ENCODE results near the gene ABI1.
"Not testable (repeated sequence)": the region's sequence is repeated elsewhere in the genome, so short reads cannot be mapped to it uniquely, and the experiment has no call there.

The ABI1 gene

DNA sequence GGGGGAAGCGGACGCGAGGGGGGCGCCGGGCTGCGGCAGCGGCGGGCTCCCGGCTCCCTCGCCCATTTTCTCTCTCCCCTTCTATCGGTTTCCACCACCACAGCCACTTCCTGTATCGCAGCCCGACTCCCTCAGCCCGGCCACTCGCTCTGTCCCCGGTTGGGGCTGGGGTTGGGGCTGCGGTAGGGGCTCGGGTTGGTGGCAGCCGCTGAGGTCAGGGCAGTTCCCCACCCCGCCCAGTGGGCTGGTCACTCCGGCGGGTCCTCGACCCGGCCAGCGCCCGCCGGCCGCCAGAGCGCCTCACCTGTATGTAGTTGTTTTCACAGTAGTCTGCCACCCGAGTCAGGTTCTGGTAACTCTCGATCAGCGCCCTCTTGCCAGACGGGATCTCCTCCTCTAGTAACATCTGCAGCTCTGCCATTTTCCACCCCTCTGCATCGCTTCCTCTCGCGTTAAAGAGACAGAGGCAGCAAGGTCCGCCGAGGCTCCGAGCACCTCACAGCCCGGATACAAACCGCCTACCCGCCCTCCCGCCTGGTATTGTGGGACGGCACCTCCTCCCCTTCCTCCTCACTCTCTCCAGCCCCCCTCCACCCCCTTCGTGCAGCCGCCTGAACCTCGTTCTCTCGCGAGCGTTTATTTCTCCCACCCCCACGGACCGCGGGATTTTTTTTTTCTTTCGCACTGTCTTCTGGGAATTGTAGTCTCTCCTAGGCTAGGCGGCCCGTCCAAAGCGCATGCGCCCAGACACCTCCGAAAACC is at the start of gene ABI1:
TSS of gene ABI1 (minus strand) at position 516 of the 762 bp plus-strand sequence. CDS start at position 421, 95 bp downstream.
- DNase-seq = peak; percentile 89

DNA sequence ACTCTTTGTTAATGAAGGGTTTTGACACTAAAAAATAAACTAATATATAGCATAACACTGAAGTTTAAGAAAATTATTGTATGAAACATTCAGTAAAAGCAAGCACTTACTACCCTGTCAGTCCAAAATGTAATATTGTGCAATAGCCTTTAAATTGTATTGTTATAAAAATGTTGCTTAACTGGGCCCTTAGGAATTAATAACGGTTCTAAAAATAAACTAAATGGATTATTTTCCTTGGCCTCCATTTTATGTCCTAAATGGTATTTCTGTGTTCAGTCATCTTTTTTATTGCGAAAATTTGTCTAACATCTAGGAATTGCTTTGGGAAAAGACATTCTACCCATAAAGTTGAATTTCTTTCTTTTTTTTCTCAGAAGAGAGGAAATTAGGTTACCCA is 49.0 kb upstream of the ABI1 start:
- DNase-seq = no peak

DNA sequence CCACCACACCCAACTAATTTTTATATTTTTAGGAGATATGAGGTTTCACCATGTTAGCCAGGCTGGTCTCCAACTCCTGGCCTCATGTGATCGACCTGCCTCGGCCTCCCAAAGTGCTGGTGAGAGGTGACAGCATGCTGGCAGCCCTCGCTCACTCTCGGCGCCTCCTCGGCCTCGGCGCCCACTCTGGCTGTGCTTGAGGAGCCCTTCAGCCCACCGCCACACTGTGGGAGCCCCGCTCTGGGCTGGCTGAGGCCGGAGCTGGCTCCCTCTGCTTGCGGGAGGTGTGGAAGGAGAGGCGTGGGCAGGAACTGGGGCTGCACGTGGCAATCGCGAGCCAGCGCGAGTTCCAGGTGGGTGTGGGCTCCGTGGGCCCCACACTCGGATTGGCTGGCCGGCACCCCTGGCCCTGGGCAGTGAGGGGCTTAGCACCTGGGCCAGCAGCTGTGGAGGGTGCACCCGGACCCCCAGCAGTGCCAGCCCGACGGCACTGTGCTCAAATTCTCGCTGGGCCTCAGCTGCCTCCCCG is 44.6 kb upstream of the ABI1 start:
- not testable (repeated sequence) for DNase-seq

DNA sequence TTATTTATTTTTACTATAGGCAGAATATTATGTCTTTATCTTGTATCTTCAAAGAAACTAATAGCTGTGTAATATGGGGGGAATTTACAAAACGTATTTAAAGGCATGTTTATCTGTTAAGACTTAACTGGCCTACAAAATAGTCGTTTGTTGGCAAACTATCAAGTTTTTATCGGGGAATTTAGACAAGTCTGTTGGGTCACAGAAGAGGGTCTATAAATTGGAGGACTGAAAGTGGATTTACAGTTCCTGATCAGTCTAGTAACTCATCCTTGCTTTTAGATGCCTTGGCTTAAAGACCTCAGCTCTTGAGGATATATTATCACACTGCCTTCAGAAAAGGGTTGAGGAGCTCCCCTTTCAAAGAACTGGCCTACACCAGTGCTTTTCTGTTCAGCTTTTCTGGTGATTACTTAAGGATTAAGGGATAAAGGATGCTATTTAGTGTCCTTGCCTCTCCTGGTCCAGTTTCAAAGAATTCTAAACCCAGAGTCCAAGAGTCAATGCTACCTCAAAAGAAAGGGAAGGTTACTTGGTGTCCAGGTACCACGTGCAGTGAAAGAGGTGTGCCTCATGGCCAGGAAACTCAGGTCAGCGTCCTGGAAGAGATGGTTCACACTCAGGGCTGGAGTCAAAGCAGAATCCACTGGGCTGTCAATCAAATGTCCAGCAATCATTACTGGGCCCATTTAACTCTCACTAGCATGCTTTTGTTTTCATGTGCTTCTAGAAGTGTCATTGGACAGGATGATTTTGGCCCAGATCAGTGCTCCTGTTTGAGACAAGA is 42.9 kb upstream of the ABI1 start:
- DNase-seq = no peak

DNA sequence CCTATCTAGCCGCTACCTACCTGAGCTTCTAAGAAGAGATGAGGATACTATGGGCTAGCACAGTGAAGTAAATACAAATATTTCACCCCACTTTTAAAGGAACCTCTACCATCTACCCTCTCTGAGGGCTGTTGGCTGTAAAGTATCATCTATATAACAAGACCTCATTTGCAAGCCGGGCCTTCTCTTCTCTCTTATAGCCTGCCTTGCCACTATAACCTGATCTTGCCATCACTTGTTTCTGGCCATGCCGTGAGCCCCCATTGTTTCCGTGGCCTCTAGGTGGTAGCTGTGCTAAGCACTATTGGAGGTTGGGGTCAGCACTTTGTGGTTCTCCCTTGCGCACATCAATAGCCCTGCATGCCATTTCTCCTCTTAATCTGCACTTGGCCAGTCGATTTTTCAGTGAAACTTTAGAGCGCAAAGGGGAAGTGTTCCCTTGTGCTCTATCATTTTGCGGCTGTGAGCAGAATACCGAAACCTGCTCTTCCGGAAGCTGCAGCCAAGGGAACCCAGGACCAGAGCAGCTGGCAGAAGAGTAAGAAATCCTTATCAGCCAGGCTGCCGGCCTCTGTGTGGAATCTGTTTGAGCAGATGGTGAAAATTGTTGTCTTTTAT is 31.7 kb upstream of the ABI1 start:
- DNase-seq = not testable (repeated sequence)

DNA sequence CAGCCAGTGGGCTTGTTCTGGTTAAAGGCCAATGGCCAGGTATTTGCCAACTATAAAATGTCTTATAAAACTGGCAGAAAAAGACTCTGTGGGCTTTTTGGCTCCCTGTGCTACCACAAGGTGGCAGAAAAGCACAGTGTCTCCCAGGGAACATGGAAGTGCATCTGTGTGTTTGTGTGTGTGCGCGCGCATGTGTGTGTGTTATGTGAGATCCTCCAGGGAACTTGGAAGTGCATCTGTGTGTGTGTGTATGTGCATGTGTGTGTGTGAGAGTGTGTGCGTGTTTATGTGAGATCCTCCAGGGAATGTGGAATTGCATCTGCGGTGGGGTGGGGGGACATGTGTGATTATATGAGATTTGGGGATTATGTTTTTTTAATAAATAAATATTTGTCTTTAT is 30.2 kb upstream of the ABI1 start:
- DNase-seq = peak; percentile 50

DNA sequence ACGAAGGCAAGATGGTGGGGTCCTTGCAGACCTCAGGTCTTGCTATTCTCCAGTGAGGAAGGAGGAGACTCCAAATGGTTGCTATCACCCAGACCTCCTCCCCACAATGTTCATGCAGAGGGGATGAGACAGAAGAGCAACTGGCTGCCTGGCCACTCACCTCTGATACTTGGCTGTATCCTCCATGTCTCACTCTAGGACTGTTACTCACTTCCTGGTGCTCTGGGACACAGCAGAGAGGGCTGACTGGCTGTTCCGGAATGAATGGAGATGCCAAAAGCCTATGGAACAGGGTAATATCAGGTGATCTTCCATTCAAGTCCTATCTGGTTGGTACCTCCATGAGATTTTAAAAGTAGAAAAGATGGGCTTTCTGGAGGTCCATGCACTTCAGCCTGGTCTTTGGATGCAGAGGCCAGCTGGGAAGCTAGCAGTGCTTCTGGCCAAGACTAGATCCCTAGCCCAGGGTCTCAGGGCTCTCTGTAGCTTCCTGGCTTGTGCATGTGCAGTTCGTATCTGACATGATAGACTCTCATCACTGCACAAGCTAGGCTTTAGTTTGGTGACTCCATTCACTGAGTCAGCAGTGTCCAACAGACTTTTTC is 27.0 kb upstream of the ABI1 start:
- no peak for DNase-seq

DNA sequence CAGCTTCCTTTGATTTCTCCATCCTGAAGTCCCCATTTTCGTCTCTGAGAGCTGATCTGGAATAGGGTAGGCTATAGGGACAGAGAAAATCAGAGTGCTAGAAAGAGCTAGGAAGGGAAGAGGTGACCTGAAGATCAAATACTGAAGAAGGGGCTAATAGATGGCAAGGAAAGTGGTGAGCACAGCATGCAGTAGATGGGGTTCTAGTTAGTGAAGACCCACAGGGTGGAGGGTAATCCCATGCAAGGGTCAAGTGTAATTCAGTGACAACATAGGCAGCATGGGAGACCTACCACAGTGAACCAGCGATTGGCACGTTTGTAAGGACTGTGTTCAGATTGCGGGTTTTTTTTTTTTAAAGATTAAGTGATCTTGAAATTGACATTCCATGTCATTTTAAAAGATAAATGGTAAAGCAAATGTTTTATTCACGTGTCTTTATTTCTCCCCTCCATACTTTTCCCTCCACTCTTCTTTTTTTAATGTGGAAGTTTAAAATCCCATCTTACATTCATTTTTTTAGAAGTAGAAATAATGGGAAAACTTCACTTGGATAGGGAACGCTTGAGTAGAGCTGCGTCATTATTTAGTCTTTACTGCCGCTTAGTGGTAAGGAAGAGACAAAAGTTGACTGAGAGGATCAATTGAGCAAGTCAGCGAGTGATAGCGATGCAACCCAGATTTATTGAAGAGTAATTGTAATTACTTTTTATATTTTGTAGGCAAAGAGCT is 21.0 kb upstream of the ABI1 start:
- DNase-seq = no peak

DNA sequence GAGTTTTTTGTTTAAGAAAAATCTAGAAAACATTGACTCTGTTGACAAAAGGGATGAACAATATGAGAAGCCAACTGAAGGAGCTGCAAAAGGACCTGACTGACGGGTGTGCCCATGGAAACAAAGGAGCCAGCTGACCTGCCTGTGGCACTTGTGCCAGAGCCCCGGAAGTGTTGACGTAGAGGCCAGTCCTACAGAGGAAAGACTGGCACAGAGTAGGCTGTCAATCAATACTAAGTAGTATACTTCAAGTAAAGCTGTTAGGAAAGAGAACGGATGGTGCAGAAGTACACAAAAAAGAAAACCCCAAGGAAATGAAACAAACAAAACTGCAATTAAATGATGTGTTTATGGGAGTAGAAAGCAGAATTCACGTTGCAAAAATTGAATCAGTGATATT is 19.0 kb upstream of the ABI1 start:
- no peak for DNase-seq

DNA sequence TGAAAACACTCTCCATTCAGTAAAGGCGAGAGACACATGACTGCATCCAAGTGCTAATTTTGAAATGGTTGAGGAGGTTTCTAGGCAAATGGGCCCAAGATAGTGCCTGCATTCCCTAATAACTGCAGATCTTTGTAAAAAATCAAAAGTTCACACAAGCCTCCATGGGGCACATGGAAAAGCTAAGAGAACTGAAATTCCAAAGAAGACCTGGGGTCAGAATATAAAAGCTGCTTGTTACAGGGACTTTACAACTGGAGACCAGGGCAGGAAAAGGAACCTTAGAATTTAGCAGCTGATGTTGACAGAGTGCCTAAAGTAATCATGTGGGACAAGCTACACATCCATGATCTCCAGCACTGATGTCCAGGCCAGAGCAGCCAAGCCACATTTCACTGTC is 10.0 kb upstream of the ABI1 start:
- DNase-seq = no peak

DNA sequence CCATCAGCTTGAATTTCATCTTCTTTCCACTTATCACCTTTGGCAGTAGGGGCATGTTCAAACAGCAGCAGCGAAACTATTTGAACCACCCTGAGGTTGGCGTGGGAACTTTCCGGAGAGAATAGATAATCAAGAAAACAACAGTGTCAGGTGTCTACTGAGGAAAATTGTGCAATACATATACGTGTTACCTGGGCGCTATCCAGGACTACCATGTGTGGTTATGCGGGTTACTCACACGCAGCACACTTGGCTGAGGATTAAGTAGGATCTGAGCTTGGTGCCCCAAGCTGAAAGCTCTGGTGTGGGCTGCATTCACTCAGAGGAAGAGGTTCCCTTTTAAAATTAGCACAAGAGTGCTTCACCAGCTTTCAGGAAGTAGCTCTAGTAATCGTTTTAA is 8.8 kb upstream of the ABI1 start:
- DNase-seq = no peak

DNA sequence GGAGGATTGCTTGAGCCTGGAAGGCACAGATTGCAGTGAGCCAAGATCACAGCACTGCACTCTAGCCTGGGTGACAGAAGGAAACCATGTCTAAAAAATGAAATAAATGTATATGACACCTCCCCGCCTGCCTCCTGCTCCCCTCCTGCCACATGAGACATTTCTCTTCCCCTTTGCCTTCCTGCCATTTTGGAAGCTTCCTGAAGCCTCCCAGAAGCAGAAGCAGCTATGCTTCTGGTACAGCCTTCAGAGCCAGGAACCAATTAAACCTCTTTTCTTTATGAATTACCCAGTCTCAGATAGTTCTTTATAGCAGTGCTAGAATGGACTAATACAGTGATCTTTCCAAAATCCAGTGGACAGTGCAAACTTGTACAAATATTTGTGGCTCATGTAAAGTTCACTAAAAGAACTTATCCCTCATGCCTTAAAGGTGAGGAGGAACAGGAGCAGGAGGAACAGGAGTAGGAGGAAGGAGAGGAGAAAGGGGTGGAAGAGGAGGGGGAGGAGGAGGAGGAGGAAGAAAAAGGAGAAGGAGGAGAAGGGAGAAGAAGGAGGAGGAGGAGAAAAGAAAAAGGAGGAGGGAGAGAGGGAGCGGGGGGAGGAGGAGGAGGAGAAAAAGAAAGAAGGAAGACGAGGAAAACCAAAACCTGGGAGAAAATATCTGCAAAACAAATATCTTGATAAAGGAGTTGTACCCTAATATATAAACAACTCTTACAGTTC is 2.8 kb upstream of the ABI1 start:
- no peak for DNase-seq

DNA sequence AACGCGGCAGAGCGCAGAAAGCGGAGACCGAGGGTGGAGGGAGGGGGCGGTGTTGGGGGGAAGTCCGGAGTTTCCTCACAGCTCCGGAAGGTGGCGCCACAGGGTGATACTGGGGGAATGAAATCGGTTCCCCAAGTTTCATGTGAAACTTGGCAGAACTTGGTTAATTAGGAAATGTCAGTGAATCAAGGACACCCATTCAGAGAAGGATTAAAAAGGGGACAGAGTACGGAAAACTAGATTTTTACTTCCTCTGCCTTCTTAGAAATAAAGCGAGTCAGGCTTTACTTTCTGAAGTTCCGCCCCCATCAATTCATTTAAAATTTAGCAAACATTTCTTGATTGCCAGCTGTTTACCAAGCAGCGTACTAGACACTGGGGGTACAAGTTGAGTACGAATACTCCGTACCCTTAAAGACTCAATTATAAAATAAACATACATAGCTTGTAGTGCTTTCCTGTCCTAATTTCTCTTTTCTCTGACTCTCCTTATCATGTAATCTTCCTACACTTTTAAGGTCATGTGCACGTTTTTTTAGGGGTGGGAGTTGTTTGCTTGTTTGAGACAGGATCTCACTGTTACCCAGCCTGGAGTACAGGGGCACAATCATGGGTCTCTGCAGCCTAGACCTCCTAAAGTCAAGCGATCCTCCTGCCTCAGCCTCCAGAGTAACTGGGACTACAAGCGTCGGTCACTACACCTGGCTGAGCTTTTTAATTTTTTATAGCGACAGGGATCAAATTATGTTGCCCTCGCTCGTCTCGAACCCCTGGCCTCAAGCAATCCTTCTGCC is 644 bp upstream of the ABI1 start:
- DNase-seq = no peak

DNA sequence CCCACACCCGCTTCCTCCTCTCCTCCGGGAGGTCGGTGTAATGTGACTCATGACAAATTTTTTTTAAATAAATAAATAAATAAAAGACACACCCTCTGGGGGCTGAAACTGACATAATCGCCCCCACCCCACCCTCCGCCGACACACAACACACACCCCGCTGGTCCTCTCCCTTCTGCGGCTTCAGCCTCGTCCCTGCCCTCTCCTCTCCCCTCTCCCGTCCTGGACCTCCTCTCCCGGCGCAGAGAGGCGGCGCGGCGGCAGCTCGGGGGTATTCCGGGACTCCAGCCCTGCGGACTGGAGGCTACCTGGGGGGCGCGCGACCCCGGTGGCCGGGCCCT is 686 bp downstream of the ABI1 start:
- DNase-seq = no peak

DNA sequence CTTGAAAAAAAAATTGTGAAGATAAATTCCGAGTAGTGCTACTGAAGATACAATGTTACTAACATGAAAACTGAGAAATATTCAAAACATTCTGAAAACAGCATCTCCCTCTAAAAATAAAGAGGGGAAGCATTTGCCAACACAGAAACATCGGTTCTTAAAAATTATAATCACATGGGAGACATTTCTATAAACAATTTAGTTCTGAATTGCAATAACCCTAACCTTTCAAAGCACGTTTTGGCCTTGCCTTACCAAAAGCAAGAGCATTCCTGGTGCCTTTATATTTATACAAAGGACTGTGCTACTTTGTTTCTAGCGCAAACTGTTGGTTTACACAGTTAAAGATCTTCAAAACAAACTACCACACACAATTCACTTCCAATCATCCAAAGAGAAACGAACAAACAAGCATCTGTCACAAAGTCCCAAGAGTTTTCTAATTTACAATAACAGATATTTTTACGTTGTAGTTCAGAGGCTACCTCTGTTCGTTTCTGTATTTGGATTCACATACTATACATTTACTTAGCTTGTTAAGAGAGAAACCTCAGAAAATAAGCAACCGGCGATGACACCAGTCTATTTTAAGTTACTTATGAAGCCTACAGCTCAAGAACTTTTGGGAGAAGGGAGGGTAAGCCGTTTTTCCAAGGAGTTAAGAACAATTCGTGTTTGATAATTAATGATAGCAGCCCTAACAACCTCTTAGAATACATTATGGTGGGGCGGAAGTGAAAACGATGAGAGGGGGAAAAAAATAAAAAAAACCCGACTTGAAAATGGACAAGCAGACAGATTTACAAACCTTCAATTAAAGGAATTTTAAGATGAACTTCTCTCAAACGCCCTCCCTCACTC is 1.3 kb downstream of the ABI1 start:
- DNase-seq = no peak

DNA sequence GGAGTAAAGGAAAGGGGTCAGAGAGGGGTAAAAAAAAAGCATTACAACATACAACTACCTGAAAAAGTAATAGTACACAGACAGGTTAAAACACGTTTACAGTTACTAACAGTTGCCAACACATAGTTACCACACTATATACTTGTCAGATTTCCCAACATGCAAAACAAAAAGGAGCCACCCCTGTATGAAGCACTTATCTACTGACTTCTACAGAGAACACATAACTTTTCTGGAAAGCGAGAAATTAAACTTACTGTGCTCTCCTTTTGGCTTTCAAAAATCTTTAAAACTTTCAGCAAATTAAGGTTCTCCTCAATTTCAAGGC is 2.1 kb downstream of the ABI1 start:
- DNase-seq = no peak

DNA sequence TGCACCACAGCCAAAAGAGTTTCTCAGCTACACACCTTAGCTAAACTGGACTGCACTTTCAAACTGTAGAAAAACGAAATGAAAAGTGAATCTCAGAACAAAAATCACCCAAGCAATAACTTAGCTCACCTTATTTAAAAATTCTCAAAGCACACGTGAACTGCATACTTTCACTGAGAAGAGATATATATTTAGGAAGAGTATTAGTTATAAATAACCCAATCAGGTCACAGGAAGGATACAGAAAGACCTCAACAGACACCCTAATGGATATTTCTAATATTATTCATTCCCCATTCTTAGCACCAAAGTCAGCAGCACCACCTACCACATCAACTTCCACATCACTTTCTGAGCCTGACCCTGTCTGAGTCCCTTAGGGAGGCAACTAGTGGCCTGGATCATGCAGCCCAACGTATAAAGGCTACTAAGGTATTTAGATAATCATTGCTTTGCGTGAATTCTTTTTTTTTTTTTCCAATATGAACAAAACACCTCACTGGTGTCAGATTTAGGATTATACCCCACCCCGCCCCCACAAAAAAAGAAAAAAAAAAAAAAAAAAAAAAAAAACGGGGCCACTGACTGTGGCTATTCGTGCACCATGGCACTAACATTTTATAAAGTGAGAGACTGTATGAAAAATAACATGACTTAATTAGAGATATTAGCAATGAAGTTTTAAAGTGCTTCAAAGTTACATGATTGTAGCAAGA is 2.6 kb downstream of the ABI1 start:
- no peak for DNase-seq

DNA sequence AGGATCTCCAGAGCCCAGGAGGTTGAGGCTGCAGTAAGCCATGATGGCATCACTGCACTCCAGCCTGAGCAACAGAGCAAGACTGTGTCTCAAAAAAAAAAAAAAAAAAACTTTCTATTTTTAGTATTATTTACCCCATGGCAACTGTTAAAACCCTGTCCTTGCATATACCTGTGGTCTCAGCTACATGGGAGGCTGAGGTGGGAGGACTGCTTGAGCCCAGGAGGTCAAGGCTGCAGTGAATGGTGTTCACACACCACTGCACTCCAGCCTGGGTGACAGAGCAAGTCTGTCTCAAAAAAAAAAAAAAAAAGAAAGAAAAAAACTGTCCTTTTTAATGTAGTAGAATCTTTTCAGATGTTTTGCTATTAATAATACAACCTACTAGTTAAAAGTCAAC is 3.2 kb downstream of the ABI1 start:
- DNase-seq = not testable (repeated sequence)

DNA sequence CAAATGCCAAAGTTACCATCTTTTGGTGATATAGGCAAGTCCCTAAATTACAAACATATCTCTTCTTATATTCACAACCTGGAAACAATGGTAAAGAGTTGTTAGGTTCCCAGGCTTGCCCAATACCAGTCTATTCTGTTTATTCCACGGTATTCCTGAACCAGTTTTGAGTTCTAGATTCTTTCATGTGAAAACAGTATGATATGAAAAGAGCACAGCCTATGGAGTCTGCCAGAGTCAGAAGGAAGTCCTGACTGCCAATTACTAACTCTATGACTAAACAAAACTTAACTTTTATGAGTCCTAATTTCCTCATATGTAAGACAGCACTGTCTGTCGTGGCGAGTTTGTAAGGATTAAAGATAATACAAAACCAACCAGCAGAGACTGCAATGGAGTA is 5.6 kb downstream of the ABI1 start:
- DNase-seq = no peak

DNA sequence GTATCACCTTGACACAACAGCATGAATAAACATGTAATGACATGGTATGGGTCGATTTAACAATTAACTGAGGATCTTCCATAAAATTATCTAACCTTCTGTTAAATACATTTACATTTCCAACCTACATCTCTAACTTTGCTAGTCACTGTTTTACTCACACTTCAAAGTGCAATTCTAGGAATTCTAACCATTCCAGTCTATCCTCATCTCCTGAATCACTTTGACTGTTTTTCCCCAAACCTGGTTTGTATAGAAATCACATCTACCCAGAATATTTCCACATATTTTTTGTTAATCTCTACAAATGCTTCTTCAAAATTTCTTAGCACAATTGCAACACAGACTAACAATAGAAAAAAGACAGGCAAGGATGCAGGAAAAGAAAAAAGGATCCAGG is 6.2 kb downstream of the ABI1 start:
- DNase-seq = no peak
